Measurements from ENCODE around the gene MED26. TPM values are rescaled to one million over a fixed set of nuclear protein-coding genes. Genes with fewer than 3 reads are reported as not detected.
A peak's percentile ranks its signal among the peaks of the same experiment; 100 is the strongest.

The MED26 gene
- total and polyA plus RNA-seq, 2 experiments from 2014 or later: 9.1 to 14.2 TPM

GRCh38 chr19:16589917-16590316 lies 38.1 kb downstream of the MED26 start:
- TF ChIP-seq, protein P1, sequence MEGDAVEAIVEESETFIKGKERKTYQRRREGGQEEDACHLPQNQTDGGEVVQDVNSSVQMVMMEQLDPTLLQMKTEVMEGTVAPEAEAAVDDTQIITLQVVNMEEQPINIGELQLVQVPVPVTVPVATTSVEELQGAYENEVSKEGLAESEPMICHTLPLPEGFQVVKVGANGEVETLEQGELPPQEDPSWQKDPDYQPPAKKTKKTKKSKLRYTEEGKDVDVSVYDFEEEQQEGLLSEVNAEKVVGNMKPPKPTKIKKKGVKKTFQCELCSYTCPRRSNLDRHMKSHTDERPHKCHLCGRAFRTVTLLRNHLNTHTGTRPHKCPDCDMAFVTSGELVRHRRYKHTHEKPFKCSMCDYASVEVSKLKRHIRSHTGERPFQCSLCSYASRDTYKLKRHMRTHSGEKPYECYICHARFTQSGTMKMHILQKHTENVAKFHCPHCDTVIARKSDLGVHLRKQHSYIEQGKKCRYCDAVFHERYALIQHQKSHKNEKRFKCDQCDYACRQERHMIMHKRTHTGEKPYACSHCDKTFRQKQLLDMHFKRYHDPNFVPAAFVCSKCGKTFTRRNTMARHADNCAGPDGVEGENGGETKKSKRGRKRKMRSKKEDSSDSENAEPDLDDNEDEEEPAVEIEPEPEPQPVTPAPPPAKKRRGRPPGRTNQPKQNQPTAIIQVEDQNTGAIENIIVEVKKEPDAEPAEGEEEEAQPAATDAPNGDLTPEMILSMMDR (IDR thresholded peaks at IDR 0.05; ENCODE audit: low read depth, low read length): no peak
- Histone ChIP-seq H3K4me1 (ENCODE audit: low read depth) (peaks cover 54% of the 10 kb centered on the region), H3K4me3 (no peak overlapping the region), H3K36me3 (no peaks in the 10 kb centered on the region), H3K27ac (peak overlapping the region; percentile 79), H3K27me3 (no peaks in the 10 kb centered on the region), H3K9me3 (ENCODE audit: low read depth) (no peaks in the 10 kb centered on the region)
- no peak for DNase-seq (ENCODE audit: low read depth in 1 of 2, low spot score in 1 of 2)

GRCh38 chr19:16588824-16589577 lies 39.0 kb downstream of the MED26 start:
- Histone ChIP-seq H3K4me1 (ENCODE audit: low read depth) (peaks cover 61% of the 10 kb centered on the region), H3K27ac (peak overlapping the region; percentile 79), H3K27me3 (no peaks in the 10 kb centered on the region), H3K4me3 (no peak overlapping the region), H3K9me3 (ENCODE audit: low read depth) (no peaks in the 10 kb centered on the region), H3K36me3 (no peaks in the 10 kb centered on the region)
- DNase-seq (ENCODE audit: low read depth in 1 of 2, low spot score in 1 of 2): no peak
- TF ChIP-seq, protein P1 (IDR thresholded peaks at IDR 0.05; ENCODE audit: low read depth, low read length): no peak

DNA sequence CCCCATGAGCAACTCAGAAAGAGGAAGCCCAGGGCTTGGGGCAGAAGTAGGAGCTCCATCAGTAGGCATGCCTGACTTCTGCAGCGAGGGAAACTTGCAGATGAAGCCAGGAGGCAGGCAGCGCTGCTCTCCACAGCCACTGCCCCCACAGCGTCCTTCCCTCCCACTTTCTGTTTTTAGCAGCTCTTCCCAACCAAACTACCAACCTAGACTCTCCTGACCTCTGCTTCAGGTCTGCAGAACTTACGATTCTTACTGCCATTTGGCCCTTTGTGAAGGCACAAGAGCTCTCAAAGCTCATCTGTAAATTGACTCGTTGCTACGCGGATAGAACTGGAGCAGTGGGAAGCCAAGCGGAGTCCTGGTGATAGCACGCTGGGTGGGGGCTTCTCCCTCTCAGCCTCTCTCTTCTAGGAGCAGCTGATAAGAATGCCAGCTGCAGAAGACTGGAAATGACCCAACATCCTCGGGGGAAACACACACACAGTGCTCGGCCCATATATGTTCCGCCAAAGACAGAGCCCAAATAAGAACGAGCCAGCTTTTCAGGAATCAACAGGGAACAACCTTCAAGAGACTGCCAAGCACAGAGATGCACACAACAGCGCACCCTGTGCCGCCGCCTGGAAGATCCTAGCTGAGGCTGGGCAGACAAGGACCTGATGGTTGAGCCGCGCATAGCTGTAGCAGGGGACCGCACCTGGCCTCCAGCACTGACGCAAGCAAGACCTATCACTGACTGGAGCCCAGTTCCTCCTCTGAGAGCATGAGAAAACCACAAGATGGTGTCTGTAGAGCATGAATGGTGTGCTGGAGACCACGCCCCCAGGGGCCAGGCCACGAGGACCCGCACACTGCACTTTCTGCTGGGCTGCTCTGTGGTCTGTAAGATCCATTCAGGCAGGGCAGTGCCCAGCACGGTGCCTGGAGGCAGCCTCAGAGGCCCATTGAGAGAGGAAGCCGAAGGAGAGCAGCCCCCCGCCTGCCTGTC lies 39.9 kb downstream of the MED26 start:
- TF ChIP-seq, protein P1 (IDR thresholded peaks at IDR 0.05; ENCODE audit: low read depth, low read length): peak; percentile 11
- H3K4me3 ChIP-seq: no peak overlapping the region
- peak; percentile 49 to 55 for DNase-seq (ENCODE audit: low read depth in 1 of 2, low spot score in 1 of 2)

DNA sequence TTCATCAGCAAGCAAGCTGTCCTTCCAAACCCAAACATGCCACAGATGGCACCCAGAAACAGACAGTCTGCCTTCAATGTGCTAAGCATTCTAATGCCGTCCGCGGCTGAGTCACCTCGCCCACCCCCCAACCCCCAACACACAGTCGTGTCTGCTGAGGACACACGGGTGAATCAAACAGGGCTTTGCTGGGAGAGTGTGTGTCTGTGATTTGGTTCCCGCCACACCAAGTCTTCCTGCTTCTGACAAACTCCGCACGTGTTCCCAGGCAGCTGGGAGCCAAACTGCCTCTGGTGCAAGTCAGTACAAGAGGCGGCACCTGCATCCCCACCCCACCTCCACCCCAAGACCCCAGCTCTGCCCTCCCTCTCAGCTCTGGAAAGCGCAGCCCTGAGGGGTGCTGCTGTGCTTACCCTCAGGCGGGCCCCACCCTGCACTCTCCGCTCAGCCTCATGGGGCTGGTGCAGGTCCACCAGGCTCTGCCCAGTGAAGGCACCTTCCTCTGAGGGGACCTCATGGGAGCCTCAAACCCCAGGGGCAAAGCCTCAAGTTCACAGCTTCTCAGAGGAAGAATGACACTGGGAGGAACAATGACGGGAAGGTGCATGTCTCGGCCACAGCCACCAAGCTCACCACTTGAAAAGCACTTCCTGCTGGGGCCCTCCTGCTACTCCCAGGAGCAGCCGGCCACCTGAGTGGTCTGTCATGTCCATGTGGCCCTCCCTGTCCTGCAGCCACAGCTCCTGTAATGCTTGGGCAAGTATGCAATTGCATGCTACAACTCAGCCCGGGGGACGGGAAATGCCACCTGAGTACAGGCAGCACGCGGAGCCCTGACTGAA lies 40.8 kb downstream of the MED26 start:
- peak in 1 of 2 donors; percentile 63 for DNase-seq (ENCODE audit: low read depth in 1 of 2, low spot score in 1 of 2)
- Histone ChIP-seq H3K9me3 (ENCODE audit: low read depth) (no peaks in the 10 kb centered on the region), H3K4me1 (ENCODE audit: low read depth) (peaks cover 77% of the 10 kb centered on the region), H3K4me3 (no peak overlapping the region), H3K36me3 (no peaks in the 10 kb centered on the region), H3K27ac (peak overlapping the region; percentile 79), H3K27me3 (no peaks in the 10 kb centered on the region)
- TF ChIP-seq, protein P1 (IDR thresholded peaks at IDR 0.05; ENCODE audit: low read depth, low read length): no peak

More for the DNA sequence above, 39.9 kb downstream of the MED26 start:
- Histone ChIP-seq H3K9me3 (ENCODE audit: low read depth) (no peaks in the 10 kb centered on the region), H3K27me3 (no peaks in the 10 kb centered on the region), H3K27ac (peak overlapping the region; percentile 79), H3K4me1 (ENCODE audit: low read depth) (peaks cover 70% of the 10 kb centered on the region), H3K36me3 (no peaks in the 10 kb centered on the region)

GRCh38 chr19:16586477-16586871 lies 41.5 kb downstream of the MED26 start:
- H3K4me3 ChIP-seq: no peak overlapping the region
- DNase-seq (ENCODE audit: low read depth in 1 of 2, low spot score in 1 of 2): no peak
- H3K27me3 ChIP-seq: no peaks in the 10 kb centered on the region
- no peaks in the 10 kb centered on the region for H3K9me3 ChIP-seq (ENCODE audit: low read depth)
- H3K36me3 ChIP-seq: no peaks in the 10 kb centered on the region
- peaks cover 77% of the 10 kb centered on the region for H3K4me1 ChIP-seq (ENCODE audit: low read depth)
- TF ChIP-seq, protein P1 (IDR thresholded peaks at IDR 0.05; ENCODE audit: low read depth, low read length): no peak
- H3K27ac ChIP-seq: peak overlapping the region; percentile 79
